ENCODE data around the gene CLSTN2. TPM values are rescaled to one million over a fixed set of nuclear protein-coding genes. Genes with fewer than 3 reads are reported as not detected.
A peak's percentile ranks its signal among the peaks of the same experiment; 100 is the strongest.

CLSTN2 gene
- polyA plus RNA-seq, 3 donors: not detected

DNA sequence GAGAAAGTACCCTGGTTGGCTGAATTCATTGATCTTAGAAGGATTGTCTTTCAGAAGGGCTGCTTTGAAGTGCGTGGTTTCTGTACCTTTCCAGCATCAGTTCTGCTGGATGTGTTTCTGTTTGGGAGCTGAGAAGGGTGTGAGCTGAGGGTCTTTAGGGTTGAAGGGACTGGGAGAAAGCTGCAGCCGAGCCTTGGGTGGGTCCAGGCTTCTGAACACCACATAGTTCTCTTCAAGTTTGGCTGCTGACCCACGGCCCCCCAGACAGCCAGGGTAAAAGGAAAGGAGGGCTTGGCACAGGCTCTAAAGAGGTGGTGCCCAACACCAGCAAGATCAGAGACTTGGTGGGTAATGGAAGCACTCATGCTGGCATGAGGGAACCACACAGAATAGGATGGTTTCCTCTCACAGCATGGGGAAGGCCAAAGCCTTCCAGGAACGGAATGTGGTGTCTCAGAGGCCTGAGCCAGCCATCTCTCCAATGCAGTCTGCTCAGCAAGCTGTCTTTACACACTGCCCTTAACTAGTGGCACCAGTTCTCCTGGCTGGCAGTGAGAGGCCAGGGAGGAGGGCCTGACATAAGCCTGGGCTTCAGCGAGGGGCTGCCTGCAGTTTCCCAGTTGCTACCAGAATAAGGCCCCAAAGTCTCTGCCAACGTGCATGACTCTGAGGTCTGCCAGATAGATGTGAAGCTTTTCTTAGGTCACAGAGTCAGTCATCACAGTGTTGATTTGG, 503.9 kb downstream of the CLSTN2 start:
- no peak for DNase-seq
- peak overlapping the region in 1 of 7 donors; percentile 11 for H3K27ac Mint-ChIP-seq

DNA sequence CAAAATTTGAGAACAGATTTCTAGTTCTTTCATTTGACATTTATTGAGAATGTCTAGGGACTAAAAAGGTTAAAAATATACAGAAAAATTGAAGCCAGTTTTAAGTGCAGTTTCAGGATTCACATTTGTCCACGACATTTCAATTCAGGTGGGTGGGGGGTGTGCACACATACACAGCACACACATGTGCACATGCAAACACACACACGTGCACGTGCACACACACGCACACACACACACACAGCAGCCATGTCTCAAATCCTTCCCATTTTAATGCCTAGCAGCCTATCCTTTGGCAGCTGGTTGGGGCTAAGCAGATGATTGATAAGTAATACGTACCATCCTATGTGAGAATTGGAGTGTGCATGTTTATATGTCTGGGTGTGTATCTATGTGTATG, 504.5 kb downstream of the CLSTN2 start:
- no peak overlapping the region for H3K4me3 Mint-ChIP-seq
- intact Hi-C loops (cut with micrococcal nuclease): no loop called here
- peaks cover 0 to 4% (median 0%) of the 10 kb centered on the region in 7 donors for H3K9me3 Mint-ChIP-seq
- H3K4me2 ChIP-seq (replicated peaks; ENCODE audit: extremely low read depth, low read length, poor library complexity, severe bottlenecking): no peak overlapping the region
- no peaks in the 10 kb centered on the region for H3K4me1 Mint-ChIP-seq
- H3K9me3 ChIP-seq (replicated peaks in 1 of 2; ENCODE audit: control insufficient read depth in 1 of 2, insufficient read depth in 1 of 2, low read length in 2 of 2): no peaks in the 10 kb centered on the region
- TF ChIP-seq, protein P1, sequence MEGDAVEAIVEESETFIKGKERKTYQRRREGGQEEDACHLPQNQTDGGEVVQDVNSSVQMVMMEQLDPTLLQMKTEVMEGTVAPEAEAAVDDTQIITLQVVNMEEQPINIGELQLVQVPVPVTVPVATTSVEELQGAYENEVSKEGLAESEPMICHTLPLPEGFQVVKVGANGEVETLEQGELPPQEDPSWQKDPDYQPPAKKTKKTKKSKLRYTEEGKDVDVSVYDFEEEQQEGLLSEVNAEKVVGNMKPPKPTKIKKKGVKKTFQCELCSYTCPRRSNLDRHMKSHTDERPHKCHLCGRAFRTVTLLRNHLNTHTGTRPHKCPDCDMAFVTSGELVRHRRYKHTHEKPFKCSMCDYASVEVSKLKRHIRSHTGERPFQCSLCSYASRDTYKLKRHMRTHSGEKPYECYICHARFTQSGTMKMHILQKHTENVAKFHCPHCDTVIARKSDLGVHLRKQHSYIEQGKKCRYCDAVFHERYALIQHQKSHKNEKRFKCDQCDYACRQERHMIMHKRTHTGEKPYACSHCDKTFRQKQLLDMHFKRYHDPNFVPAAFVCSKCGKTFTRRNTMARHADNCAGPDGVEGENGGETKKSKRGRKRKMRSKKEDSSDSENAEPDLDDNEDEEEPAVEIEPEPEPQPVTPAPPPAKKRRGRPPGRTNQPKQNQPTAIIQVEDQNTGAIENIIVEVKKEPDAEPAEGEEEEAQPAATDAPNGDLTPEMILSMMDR (IDR thresholded peaks at IDR 0.05): no peak
- H3K27ac ChIP-seq (ENCODE audit: low read depth in 1 of 2, low read length in 2 of 2): no peak overlapping the region
- H3K79me2 ChIP-seq (ENCODE audit: insufficient read depth, low read length): no peaks in the 10 kb centered on the region
- no peaks in the 10 kb centered on the region for H3K36me3 ChIP-seq (replicated peaks in 1 of 2; ENCODE audit: control insufficient read depth in 1 of 2, insufficient read depth in 2 of 2, low read length in 2 of 2)
- no peak overlapping the region for H3K27ac Mint-ChIP-seq
- WGBS (ENCODE audit: insufficient coverage): no CpG with 5 or more reads among the region's 5 CpGs
- no peaks in the 10 kb centered on the region for H3K27me3 ChIP-seq (ENCODE audit: control insufficient read depth in 2 of 2, insufficient read depth in 2 of 2, low read length in 2 of 2)
- no peak overlapping the region for H2AFZ ChIP-seq (ENCODE audit: insufficient read depth, low read depth, low read length, poor library complexity, severe bottlenecking)
- no peaks in the 10 kb centered on the region for H4K20me1 ChIP-seq (ENCODE audit: insufficient read depth, low read length)
- peaks cover 0 to 3% (median 2%) of the 10 kb centered on the region in 3 donors for H3K27me3 Mint-ChIP-seq (ENCODE audit: low read depth in 3 of 3)
- DNase-seq: no peak
- H3K4me3 ChIP-seq (replicated peaks in 1 of 3; ENCODE audit: low read depth in 2 of 3, low read length in 3 of 3): no peak overlapping the region
- H3K9ac ChIP-seq (ENCODE audit: insufficient read depth, low read length, poor library complexity, severe bottlenecking): no peak overlapping the region
- no peaks in the 10 kb centered on the region for H3K4me1 ChIP-seq (ENCODE audit: control insufficient read depth in 1 of 2, insufficient read depth in 2 of 2, low read length in 2 of 2)
- no peaks in the 10 kb centered on the region for H3K36me3 Mint-ChIP-seq

More for the DNA sequence above, 503.9 kb downstream of the CLSTN2 start:
- Histone ChIP-seq H3K4me3 (replicated peaks in 1 of 3; ENCODE audit: low read depth in 2 of 3, low read length in 3 of 3) (no peak overlapping the region), H3K36me3 (replicated peaks in 1 of 2; ENCODE audit: control insufficient read depth in 1 of 2, insufficient read depth in 2 of 2, low read length in 2 of 2) (no peaks in the 10 kb centered on the region), H3K27me3 (ENCODE audit: control insufficient read depth in 2 of 2, insufficient read depth in 2 of 2, low read length in 2 of 2) (no peaks in the 10 kb centered on the region), H3K9me3 (replicated peaks in 1 of 2; ENCODE audit: control insufficient read depth in 1 of 2, insufficient read depth in 1 of 2, low read length in 2 of 2) (no peaks in the 10 kb centered on the region), H3K9ac (ENCODE audit: insufficient read depth, low read length, poor library complexity, severe bottlenecking) (no peak overlapping the region), H3K4me2 (replicated peaks; ENCODE audit: extremely low read depth, low read length, poor library complexity, severe bottlenecking) (no peak overlapping the region), H3K27ac (ENCODE audit: low read depth in 1 of 2, low read length in 2 of 2) (no peak overlapping the region), H4K20me1 (ENCODE audit: insufficient read depth, low read length) (no peaks in the 10 kb centered on the region), H3K79me2 (ENCODE audit: insufficient read depth, low read length) (no peaks in the 10 kb centered on the region), H2AFZ (ENCODE audit: insufficient read depth, low read depth, low read length, poor library complexity, severe bottlenecking) (no peak overlapping the region), H3K4me1 (ENCODE audit: control insufficient read depth in 1 of 2, insufficient read depth in 2 of 2, low read length in 2 of 2) (no peaks in the 10 kb centered on the region)
- Mint-ChIP-seq H3K4me3 (no peak overlapping the region), H3K9me3 (peaks cover 0 to 4% (median 0%) of the 10 kb centered on the region in 7 donors), H3K27me3 (ENCODE audit: low read depth in 3 of 3) (peaks cover 0 to 4% (median 3%) of the 10 kb centered on the region in 3 donors), H3K4me1 (no peaks in the 10 kb centered on the region), H3K36me3 (no peaks in the 10 kb centered on the region)
- TF ChIP-seq, protein P1 (IDR thresholded peaks at IDR 0.05): no peak
- intact Hi-C loops (cut with micrococcal nuclease): no loop called here
- 67% methylated on average over 6 of the region's 6 CpGs for WGBS (ENCODE audit: insufficient coverage)
